ENCODE measurements around the gene CARHSP1.
"Not testable (repeated sequence)": the region's sequence is repeated elsewhere in the genome, so short reads cannot be mapped to it uniquely, and the experiment has no call there.

CARHSP1 gene

DNA sequence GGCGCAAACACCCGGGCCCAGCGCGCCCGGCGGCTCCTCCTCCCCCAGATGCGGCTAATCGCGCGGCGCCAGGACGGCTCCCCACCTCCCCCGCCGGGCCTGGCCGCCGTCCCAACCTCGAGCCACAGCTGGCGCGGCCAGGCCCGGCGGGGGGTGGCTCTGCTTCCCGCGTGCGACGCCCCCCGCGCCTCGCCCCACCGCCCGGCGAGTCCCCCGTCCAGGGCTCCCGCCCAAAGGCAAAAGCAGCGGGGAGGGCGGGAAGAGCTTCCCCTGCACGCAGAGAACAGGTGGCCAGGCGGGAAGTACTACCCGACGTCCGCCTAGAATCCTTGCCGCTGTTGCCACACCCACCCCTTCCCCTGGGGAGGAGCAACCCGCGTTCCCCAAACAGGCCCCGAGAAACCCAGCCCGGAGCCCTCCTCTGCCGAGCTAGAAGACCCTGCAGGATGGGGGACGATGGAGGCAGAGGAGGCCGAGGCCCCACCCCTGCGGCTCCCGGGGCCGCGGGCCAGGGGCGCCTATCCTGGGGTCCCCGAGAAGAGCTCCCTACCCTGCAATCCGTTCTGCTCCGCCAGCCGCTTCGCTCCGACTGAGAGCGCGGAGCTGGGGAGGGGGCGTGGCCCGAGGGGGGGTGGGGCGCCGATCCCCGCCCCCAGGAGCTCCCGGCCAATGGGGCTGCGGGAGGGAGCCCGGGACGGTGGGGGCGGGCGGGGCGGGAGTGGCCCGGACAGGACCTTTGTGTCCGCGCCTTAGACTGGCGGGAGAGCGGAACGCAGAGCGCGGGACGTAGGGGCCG lies at the start of gene CARHSP1:
CARHSP1 (minus strand) TSS at position 591 of the 796 bp plus-strand sequence. CDS start 9,678 bp downstream, outside the sequence.
- DNase-seq, result peak; percentile 73

DNA sequence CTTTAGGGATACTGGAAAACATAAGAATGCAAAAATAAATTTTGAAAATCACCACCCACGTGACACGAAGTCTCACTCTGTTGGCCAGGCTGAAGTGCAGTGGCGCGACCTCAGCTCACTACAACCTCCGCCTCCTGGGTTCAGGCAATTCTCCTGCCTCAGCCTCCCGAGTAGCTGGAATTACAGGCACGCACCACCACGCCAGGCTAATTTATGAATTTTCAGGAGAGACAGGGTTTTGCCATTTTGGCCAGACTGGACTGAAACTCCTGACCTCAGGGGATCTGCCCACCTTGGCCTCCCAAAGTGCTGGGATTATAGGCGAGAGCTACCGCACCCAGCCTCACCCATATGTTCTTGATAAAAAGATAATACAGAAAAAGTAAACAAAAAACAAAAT lies 48.5 kb upstream of the CARHSP1 start:
- not testable (repeated sequence) for DNase-seq

DNA sequence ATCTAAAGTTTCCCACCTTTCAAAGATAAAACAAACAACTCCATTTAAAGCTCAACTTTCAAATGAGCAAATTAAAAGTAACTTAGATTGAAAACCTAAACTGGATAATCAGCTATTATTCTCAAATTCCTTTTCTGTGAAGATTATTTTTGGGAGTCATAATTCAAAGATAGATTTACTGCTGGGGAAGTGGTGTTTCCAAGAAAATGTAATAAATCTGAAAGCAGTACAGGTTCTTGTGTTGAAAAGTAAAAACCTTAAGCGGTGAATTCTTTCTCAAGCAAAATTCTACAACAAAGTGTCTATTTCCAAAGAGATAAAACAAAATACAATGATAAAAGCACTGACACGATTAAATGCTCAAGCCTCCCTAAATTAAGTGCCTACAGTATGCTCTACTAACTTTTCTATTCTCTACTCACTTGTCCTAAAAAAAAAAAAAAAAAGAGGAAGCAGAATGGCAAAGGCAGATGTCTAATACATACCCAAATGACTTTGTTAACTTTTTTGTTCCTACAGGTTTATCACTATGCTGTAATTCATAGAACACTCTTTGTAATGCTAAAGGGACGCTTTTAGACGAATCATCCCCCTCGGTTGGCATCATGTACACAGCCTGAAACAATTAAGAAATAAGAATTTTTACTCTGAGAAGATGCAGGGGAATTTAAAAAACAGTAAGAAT lies 47.9 kb upstream of the CARHSP1 start:
- no peak for DNase-seq

DNA sequence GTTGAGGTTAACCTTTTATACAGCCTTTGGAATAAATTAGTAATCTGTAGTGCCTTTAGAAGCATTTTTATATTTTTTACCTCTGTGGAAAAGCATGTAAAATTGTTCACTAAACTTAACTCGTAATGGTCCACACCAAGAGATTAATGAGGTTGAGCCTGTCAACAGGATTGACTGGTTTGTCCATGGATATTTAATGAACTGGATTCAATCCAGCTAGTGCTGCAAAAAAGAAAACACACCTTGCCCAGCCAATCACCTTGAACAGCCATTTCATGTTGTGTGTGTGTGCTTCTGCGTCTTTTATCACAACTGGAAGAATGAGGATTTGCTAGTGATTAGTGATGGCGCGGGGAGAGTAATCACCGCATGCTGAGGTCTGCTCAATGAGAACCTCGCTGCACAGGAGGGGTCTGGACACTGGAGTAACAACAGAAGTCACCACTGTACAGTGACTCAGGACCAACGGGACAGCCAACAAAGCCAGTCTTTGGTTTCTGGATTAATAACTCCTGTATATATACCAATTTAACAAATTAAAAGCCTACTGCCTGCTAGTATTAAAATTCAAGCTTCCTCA lies 47.0 kb upstream of the CARHSP1 start:
- DNase-seq, result no peak

DNA sequence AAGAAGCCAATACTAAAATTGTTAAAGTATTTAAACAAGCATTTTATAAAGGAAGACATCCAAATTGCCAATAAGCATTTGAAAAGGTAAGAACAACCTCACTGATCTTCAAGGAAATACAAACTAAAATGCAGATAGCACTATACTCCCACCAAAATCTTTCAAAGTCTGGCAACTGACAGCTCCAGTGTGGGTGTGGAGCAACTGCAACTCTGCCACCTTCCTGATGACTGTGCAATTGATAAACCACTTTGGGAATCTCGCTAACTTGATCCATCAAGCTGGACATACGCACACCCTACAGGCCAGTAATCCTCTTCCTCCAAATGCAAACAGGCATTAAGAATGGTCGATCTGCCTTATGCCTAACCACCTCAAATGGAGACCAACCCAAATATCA lies 45.3 kb upstream of the CARHSP1 start:
- DNase-seq, result no peak

DNA sequence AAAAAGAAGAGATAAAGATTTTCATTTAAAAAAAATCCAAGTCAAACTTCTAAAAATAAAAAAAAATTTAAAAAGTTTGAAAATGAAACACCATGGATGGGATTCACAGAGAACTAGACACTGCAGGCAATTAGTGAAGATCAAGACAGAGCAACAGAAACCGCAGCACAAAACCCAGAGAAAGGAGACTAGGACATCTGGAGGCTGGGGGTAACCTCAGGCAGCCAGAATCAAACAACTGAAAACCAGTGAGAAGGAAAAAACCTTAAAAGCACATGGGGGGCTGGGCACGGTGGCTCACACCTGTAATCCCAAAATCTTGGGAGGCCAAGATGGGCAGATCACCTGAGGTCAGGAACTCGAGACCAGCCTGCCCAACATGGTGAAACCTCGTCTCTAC lies 44.0 kb upstream of the CARHSP1 start:
- no peak for DNase-seq

DNA sequence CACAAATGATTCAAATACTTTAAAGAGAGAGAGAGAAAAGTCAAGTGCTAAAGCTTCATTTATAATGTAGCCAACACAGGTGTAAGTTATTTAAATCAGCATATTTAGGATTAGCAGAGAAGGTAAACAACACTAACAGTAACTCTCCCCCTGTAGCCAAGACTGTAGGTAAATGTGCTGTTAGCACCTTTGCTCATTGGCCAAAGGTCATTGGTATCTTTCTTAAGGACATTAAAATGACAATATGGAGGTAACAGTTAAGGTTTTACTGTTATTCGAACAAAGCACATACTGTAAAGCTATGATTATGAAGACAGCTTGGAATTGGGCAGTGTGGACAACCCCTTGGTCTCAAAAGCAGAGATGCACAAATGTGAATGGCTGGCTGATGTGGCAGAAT lies 42.0 kb upstream of the CARHSP1 start:
- no peak for DNase-seq

DNA sequence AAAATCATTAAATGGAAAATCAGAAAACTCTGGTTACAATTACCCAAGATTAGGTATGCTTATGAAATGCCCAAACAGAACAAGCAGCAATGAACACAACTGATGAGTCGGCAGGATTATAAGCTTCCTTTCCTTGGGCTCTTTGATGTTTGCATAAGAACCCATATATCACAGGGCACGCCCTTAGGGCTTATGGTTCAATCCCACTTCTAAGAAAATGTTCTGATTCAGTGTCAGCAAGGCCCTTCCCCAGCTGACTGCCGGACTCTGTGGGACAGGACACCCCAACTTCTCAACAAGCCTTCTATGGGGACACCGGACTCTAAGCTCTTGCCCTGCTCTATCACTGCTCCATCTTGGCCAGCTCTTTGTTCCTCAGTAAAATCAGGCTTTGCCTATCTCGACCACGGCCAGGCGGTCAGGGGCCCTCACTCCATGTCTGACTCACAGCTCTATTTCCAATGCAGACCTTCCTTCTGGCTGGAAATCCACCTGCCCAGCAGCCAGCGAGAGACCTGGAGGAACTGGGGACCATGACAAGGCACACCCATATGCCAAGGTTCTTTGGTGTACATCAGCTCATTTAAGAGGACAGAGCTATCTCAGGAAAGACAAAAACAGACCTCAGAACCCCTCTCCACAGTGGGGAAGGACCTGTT lies 40.1 kb upstream of the CARHSP1 start:
- DNase-seq, result no peak

DNA sequence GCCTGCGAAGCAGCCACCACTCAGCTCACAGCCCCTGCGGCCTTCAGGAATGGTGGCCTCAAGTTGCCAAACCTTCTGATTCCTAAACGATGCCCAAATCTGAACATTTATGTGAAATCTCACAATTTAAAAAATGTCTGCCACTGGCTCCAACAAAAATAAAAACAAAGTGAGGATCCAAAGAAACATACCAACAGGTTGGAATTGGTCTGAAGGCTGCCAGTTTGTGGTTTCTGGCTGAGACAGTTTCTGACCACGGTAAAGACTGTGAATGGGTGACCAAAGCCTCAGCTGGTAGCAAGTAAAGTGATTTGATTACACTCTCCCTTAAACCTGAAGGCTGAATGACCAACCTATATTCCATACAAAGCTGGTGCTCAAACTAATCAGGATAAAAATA lies 38.3 kb upstream of the CARHSP1 start:
- DNase-seq, result no peak

DNA sequence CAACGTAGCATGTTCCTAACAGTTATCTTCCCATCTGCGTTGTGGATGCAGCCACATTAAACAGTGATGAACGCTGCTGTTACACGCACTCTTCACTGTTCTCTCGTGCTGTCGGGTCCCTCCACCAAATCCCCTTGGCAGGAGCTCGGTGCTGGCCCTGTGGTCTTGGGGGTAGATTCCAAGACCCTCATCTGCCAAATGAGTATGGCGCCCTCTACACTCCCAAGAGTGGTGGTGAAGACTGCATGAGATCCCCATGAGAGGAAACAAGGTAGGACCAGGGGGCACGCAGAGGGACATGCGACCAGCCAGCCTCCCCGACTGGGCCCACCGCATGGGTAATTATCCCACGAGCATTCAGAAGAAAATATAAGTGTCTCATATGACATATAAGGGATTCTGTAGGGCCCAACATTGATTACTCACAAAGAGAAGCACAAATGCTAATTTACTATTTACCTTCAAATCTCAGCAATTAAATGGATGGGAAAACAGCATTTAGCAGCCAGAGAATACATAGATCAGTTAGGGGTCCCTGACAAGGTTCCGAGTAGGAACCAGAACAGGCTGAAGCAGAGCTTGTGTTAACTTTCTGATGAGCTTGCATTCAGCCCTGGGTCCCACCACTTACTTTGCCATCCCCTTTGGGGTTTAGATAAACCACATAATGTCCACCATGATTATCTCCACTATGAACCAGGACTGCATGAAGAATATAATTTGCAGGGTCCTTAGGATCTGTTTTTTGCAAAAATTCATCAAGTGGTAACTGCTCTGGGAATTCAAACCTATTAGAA lies 37.2 kb upstream of the CARHSP1 start:
- DNase-seq, result no peak

DNA sequence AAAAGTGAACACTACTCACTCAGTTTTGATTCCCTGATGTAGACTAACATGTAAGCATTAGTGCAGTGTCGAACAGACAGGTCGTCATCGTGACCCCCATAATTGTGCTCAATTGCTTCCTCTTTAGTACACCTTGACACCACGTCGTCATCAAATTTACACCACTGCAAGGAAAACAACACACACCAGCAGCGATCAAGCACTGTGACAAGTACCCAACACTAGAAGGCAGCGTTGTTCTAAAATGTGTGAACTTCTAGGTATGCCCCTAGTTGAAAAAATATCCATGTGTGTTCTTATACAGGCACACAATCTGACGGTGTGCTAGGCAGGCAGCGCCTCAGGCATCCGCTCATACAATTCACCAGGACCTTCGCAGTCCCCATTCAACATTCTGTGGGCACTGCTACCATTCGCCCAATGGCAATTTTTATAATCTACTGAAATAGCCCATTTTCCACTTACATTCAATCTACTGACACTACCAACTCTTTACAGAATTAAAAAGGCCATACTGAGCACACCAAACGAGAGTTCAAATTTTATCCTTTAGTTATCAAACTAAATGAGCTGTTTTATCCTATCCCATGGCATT lies 36.5 kb upstream of the CARHSP1 start:
- no peak for DNase-seq

DNA sequence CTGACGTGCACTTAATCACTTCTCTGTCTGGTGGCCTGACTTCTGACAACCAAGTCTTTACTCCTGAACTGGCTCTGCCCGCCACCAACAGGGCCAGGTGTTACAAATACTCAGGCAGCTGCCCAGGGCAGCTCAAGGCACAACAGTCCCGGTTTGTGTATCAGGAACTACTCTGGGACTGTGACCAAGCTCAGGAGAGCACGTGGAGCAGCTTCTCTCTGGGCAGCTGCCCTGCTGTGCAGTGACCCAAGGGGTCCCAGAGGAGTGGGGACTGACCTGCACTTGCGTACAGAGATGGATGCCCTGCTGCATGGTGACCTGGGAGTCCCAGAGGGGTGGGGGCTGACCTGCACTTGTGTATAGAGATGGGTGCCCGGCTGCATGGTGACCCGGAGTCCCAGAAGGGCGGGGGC lies 35.2 kb upstream of the CARHSP1 start:
- DNase-seq, result no peak

DNA sequence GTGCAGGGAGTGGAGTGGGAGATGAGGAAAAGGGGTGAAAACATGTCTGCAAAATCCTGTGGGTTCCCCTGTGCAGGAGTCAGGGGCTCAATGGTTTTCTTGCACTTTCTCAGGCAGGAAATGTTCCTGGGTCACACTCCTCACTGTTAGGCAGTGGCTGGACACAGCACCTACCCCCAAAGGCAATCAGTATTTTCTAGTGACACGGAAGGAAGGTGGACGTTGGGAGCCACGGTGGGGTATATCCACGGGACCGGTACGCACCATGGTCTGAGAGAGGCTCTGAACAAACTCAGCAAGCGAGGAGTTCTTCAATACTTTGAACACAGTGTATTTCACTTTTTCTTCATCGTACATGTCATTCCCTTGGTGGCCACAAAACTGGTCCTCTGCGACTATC lies 34.2 kb upstream of the CARHSP1 start:
- DNase-seq, result no peak

DNA sequence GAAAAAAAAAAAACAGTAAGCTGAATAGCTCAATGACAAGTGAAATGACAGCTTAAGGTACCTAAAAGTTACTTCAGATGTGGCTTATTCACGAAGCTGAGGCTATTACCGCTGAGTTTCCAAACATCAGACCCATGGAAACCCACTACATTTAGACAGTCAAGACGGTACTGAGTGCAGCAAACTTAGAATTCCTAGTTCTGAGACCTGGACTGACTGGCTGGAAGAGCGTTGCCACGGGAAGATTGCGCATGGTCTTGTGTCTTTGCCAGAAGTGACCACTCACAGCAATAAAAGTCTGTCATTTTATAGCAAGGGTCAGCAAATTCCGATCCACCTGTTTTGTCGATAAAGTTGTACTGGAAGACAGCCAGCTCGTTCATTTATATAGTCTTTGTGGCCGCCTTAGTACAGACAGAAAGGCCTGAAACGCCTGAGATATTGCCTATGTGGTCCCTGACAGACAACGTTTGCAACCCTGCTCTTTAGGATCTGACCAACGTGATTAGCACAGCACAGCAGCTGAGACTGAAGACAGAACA lies 32.6 kb upstream of the CARHSP1 start:
- no peak for DNase-seq

DNA sequence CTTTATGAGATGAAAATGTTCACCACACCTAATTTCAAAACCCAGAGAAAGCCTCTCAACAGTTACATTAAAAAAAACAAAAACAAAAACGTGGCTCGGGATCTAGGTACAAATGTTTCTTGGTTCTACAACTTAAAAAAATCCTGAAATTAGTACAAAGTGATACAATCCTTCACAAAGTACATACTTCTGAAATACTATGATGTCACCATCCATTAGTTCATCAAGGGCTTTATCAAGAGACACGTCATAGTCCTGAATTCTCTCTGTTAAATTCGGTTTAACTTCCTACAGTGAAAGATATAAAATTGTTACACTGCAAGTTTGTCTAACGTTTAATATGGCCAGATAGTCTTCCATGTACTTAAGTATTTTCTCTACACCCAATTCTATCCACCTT lies 31.5 kb upstream of the CARHSP1 start:
- no peak for DNase-seq

DNA sequence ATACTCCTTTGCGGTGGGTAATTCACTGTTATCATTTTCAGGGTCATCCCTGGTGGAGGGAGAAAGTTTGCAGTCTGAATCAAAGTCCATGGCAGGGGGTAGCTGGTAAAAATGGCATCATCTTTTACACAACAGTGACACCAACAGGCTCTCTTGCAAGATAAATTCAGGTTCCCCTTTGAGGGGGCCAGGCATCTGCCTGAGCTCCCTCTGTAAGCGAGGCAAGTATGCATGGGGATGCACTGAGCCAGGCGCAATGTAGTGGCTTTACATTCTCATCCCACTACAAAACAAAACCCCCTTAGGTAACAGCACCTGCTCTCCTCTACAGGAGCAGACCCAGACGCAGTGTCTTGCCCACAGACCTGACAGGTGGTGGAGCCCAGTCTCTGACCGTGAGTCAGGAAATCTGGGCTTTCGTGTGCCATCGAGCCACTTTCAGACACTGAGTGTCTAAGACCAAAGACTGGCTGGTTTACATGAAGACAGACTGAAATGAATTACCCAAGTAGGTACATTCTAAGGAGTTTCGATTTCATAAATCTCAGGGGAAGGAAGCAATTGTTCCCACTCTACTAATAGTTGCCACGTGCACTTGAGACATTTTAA lies 31.0 kb upstream of the CARHSP1 start:
- no peak for DNase-seq

DNA sequence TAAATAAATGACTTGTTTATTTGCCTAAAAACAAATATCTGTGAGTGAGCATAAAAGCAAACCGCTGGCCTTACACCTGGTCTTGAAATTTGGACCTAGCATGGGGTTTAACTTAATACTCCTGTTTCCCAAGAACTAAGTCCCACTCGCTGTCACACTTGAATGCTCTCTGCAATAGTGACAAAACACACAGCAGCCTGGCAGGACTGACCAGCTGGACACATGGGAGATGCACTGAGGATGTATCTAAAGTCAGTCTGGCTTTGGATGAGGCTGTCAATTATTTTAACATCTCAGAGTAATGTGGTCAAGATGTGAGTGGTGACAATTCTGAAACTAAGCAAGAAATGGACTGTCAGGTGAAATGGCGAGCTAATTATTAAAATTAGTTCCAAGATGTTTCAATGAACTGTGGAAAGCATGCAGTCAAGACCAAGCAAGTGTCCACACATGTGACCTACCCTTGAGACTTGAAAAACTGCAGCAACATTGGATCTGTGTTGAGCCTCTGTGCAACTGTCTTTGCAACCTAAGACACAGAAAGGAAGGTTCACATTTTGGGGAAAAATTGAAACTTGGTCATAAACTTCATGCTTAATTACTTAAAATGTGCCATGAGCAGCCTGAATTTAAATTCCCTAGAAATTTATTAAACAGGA lies 30.0 kb upstream of the CARHSP1 start:
- no peak for DNase-seq

DNA sequence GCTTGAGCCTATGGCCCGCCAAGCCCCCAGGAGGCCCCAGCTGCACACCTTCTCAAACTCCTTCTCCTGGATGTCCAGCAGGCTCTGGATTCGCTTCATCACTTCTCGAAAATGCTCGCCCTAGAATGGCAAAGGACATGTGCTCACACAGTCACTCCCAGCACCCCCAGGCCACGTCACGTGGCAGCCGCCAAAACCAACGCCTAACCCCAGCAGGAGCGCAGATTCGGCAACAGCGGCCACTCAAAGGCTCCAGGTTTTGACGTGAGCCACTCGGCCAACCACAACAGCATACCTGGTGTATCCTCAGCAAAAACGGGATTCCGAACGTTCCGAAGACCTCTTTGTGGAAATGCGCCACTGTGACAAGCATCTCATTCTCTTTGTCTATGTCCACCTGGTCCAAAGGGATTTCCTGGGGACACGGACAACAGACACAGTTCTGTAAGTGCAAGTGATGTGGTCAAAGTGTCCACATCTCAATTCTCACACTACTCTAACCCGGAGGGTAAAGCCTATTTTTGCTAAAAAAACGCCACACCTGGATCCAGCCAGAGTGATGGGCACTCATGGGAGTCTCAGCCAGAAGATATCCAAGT lies 26.0 kb upstream of the CARHSP1 start:
- DNase-seq, result no peak

DNA sequence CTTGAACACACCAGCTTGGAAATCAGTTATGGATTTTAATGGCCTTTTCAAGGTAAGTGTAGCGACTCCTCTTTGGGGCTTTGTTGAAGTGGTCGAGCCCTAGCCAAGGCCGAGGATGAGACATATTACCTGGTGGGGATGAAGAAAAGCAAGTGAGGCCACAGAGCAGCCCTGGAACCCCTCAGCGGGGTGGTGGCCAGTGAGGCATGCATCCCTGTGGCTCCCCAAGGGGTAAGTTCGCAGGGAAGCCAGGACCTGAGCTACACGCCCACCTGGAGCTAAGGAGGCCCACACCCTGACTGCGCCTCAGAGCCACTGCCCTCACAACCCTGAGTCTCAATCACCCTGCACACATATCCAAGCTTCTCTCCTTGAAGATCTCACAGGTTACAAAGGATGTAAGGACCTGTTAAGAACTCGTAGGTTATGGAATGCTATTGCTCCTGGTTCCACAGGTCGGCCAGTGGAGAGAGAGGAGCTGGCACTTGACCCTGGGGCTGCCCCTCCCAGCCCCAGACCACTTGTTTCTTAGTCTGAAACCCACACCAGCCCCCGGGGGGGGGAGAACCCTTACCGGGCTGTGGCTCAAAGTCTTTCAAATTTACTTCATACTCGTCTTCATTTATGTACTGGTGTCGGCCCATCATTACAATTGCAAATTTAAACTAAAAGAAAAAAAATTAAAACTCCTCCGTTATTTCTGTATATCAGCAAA lies 25.3 kb upstream of the CARHSP1 start:
- DNase-seq, result no peak

DNA sequence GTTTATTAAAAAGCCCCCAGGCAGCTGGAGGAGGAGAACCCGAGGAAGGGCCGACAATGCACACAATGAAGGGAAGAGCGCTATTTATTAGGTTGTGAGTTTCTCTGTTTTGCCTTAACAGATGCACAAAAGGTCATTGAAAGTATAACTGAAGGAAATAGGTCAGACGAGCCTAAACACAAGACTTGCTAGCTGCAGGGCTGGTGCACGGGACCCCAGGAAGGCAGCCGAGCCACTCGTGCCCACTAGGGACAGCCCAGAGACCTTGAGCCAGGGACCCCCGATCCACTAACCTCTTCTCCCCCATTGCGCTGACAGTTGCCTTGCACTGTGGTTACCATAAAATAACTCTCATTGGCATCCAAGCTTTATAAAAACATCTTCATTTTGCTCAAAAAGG lies 24.6 kb upstream of the CARHSP1 start:
- DNase-seq, result no peak

Data from NCI-H510A treated with DMSO at 0.1 percent for 48 hours (cell line).